PC-9 (cell line): Measurements from ENCODE around the gene GBE1.

ENCODE experiments used
- EZH2 ChIP-seq: fragments of 200-600 bp; sonication (generic); IDR thresholded peaks from 2 replicates; pipeline ENCODE4 v1.8.0; 2017; ENCODE audit warnings: antibody characterized with exemption, low read depth
- TF ChIP-seq, protein P1 (sequence below): fragments of 200-600 bp; sonication (generic); conservative IDR thresholded peaks from 2 replicates; pipeline ENCODE4 v1.6.1; 2017; ENCODE audit warnings: mixed run types, antibody characterized with exemption, mild to moderate bottlenecking, moderate library complexity

DNA sequence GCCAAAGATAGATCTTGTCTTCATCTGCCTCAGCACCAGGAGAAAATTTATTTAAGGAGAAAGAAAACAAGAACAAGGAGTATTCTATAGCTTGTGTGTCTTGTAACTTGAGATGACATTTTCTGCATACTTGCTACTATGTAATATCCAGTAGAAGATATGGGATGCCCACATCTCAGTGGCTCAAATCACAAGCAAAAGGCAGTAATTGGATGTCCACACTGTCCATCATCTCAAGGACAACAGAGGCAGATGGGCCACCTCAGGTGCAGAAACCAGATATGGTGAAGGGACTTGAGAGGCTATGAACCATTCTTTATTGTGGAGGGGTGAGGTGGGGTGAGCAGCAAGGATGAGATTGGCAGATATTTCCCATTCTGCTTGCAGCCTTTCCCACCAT lies 309.0 kb downstream of the GBE1 start:
- TF ChIP-seq, protein P1, sequence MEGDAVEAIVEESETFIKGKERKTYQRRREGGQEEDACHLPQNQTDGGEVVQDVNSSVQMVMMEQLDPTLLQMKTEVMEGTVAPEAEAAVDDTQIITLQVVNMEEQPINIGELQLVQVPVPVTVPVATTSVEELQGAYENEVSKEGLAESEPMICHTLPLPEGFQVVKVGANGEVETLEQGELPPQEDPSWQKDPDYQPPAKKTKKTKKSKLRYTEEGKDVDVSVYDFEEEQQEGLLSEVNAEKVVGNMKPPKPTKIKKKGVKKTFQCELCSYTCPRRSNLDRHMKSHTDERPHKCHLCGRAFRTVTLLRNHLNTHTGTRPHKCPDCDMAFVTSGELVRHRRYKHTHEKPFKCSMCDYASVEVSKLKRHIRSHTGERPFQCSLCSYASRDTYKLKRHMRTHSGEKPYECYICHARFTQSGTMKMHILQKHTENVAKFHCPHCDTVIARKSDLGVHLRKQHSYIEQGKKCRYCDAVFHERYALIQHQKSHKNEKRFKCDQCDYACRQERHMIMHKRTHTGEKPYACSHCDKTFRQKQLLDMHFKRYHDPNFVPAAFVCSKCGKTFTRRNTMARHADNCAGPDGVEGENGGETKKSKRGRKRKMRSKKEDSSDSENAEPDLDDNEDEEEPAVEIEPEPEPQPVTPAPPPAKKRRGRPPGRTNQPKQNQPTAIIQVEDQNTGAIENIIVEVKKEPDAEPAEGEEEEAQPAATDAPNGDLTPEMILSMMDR: no peak
- TF ChIP-seq EZH2: no peak
